Measurements from ENCODE around the gene BTF3.

Gene BTF3

DNA sequence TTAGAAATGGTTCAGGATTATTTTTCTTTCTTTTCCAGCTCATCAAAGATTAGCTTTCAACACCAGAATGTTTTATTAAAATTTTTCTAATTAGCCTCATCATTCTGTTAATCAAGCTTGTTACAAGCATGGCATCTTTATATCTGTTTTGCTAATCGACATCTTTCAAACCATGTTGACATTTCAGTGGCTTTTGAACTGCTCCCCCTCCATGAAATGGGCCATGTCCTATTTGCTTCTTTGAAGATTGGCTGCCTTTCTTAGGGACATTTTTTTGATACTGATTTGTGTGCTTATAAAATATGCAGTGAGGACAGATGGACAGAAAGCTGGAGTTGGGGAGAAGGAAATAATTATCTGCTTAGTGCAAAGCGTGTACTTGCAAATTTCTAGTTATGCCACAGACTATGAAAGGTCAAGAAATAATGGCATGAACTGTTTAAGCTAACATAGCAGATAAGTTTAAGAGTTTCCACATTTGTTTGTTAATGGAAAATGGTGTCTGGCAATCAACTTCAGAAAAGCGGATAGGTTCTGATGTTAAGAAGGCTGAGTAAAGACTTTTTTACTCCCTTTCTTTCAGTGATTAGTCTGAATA, 27.5 kb downstream of the BTF3 start:
- DNase-seq: no peak

DNA sequence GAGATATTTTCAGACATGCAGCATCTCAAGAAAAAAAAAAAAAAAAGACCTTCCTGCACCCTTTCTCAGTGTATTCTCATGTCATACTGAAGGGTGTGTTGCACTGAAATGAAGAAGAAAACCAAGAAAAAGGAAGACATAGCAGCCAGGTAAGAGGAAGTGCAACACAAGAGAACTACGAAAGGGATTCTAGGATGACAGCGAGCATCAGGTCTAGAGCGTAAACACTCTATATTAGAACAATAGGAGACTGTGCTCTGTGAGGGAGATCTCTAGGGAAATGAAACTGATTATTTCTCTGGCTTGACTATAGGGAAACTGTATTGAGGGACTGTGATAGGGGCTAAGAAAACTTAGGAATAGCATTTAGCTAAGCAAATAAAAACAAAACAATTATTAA, 30.0 kb downstream of the BTF3 start:
- no peak for DNase-seq

DNA sequence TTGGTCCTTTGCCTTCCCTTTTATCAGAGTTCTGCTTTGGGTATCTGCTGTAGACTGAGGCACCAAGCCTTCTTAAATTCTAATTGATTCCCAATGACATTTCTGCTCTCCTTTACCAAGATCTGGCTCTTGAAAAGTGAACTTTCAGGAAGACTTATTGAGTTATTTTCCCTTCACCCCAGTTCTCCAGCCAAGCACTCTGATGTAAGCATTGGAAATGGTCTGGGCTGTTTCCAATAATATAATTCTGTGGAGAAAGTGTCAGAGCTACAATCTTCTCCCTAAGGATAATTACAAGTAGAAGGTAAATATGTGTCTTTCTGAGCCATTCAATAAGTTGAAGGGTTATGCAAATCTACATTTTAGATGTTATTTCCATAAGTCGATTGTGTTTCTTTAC, 30.8 kb downstream of the BTF3 start:
- DNase-seq: no peak

DNA sequence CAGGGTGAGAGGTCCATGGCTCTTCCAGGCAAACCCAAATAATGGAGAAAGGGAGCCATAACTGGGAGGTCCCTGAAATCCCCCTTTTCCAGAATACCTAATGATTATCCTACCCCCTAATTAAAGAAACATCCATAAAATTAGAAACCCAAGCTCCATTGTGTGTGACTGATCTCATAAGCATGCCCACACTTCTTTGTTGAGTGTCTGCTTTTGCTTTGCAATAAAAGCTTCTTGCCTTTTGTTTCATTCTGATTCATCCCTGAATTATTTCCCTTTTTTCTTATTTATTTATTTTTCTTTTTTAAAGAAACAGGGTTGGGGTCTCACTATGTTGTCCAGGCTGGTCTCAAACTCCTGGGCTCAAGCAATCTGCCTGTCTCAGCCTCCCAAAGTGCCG, 33.1 kb downstream of the BTF3 start:
- DNase-seq: no peak

DNA sequence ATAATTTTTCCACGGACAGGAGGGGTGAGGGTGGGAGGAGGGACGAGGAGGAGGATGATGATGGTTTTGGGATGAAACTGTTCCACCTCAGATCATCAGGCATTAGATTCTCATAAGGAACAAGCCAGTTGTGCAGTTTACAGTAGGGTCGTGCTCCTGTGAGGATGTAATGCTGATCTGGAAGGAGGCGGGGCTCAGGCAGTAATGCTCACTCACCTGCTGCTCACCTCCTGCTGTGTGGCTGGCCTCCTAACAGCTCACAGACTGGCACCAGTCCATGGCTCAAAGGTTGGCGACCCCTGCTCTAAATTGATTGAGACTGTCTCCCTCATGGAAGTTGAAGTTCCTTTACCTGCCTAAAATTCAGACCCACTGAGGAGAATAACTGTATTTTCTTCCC, 34.0 kb downstream of the BTF3 start:
- DNase-seq: no peak

DNA sequence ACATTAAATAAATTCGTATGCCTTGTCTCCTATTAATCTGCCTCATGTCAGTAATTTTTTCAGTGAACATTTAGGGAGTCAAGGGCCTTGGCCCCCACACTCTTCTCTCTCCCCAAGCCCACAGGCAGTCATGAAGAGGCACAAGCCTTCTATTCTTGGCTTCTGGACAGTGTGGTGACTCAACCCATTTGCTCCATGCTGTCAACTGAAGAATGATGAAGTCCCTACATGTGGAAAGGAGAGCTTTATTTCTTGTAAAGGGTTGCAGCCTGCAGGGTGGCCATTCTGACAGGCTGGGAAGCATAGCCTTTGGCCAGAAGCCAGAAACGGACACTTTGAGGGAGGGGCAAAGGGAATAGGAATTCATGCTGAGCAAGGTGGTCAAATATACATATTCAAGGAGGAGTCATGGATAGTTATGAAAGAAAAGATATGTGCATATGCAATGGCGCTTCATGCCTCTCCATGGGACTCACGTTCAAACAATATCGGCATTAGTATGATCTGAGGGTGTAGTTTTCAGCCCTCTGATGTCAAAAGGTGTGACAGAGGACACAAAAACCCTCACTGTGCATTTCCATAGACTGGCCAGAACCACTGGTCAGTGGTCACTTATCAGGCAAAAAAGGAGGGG, 35.9 kb downstream of the BTF3 start:
- DNase-seq: no peak

DNA sequence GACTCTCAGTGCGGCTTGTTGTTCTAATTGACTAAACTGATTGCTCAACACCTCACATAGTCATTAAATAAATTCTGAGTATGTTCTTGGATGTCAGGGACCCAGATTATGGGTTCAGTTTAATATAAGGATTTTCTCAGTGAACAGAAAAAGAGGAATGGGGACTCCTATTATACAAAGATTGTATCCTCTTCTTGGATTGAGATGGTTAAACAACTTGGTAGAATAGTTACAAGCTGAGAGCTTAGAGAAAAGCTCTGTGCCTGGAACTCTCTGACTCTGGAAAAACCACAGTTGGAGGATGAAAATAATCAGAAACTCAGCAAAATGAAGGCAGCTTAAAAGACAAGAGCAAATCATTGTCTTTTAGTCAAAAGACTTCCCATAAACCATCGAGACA, 36.7 kb downstream of the BTF3 start:
- no peak for DNase-seq

DNA sequence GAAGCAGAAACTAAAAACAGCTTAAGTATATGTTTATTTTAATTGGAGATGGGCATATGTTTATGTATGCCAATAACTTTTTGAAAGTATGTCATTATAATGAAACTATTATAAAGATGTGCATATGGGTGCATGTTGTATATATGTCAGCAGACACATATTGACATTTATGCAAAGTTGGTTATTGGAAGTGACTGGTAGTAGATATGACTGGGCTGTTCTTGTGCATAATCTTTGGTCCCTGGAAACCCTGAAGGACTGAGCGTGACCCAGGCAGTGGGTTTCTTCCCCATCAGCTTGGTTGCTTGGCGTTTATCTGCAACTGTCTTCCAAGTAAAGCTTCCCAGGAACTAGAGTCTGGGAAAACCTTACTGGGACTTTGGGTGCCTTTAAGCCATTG, 41.5 kb downstream of the BTF3 start:
- DNase-seq: no peak

DNA sequence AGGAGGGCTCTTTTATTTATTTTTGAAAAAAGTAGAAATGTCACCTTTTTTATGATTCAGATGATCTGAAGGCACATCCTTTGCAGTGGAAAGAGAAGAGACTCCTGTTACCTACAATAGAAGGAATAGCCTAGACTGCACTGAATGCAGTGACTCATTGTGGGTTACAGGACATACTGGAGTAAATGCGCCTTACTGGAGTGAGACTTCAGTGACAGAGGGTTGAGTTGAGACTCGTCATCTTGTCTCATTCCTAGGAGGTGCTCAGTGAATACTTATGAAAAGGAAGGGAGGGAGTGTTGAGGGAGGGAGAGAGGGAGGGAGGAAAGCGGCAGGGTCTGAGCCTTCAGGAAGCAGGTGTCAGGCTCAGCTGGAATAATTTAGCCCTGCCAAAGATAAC, 42.0 kb downstream of the BTF3 start:
- no peak for DNase-seq

DNA sequence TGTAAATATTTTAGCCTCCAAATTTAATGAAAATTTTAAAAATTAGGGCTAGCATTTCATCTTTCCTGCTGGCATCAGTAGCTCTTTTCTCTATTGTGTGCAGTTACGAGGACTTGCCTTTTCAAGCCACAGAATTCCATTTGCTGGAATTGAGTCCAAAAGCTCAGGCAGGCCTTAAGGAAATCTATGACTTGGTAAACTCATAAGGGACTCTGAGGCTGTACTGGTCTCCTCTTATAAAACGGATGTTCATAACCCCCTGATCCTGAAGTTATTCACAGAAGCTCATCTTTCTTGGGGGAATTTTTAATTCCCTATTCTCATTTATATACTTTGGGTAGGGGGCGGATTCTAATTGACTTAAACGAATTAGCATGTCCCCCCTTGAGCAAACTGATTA, 43.8 kb downstream of the BTF3 start:
- no peak for DNase-seq

DNA sequence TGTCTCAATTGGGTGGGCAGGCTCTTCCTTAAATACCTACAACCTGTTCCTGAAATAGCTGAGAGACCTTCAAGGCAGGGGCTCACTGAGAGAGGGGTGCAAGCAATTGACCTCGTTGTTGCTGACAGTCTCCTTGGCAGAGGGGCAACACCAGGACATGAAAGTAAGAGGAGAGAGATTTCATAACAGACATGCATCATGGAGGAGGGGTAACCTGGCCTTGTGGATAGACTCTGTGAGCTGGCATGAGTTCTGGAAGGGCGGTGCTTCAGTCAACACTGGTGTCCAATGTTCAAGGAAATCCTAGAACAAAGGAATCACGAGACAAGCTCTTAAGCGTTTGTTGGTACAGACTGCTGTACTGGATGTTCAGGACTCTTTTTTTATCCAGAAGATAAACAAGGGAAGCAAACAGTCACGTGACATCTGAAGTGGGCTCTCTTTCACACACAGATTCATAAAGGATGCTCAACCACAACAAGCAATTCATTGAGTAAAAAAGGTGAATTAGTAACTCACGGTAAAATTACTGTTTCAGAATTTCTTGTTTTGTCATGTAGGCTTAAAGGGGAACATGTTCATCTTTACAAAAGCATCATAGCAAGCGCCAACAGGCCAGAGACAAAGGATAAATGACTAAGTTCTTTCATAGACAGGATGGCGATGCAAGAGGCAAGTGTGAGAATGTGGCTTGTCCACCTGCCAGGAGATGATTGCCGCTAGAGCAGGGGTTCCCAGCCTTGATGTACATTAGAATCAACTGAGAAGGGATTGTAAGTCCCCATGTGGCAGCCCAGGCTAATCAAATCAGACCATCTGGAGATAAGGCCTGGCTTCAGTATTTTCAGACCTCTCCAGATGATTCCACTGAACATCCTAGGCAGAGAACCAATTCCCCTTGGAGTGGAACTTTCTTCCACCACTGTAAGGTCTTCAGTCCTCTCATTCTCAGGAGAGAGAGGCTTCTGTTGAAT, 46.5 kb downstream of the BTF3 start:
- DNase-seq: no peak

DNA sequence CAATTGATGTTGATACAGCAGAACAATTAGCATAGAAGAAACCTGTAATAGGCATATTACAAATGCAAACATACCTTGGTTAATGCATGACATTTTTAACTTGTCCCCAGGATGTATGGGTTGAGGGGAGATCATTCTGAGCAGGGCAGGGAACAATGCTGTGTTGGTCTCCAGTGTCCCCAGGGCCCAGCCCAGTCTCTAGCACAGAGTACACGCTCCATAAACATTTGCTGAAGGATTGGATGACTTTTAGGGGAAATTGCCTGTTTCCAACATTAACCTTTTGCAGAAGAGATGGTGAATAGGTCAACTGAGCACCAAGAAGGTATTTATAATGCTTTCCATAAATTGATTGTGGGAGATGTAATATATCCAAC, 47.1 kb downstream of the BTF3 start:
- DNase-seq: no peak

DNA sequence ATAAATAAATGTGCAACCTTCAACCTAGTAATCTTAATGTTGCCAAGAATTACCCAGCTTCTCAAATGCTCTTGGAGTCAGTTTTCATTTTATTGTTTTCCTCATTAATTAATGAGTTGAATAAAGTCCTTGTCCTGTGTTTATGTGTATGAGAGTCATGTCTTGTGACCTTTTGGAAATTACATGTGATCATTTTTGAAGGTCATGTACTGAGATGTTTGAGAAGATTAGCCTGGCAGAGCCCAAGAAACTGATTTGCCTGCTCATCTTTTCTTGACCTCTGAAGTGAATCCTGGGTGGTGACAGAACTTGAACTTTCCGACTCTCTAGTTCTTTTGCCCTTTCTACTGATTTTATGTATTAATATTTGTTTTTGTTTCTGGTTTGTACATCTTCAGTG, 51.8 kb downstream of the BTF3 start:
- DNase-seq: no peak

DNA sequence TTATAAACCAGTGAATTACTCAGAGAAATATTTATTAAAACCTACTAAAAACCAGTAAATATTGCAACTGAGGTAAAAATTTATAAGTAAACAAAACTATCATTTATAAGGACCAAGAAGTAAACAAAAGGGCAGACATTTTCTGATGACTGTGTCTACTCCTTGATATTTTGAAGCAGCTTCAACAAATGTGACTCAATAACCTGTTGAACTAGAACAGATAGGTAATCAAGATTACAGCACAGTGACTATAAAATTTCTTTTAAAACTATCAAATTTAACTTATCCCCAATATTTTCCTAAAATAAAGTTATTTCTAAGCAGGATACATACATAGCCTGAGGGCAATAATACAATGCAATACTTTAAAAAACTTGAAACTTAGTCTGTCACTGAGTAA, 54.4 kb downstream of the BTF3 start:
- DNase-seq: no peak
